Loucy (cell line): ENCODE results near the gene TUT4.

Experiments used
- EZH2phosphoT487 ChIP-seq: fragments of 200-600 bp; IDR thresholded peaks from 2 replicates; pipeline ENCODE4 v1.6.1; 2018; ENCODE audit warnings: antibody characterized with exemption, mild to moderate bottlenecking, moderate library complexity, borderline replicate concordance
- TF ChIP-seq, protein P1 (sequence below): fragments of 200-600 bp; sonication (generic); conservative IDR thresholded peaks from 2 replicates; pipeline ENCODE4 v1.5.1; 2014; ENCODE audit warnings: mild to moderate bottlenecking, antibody characterized with exemption, low read length

DNA sequence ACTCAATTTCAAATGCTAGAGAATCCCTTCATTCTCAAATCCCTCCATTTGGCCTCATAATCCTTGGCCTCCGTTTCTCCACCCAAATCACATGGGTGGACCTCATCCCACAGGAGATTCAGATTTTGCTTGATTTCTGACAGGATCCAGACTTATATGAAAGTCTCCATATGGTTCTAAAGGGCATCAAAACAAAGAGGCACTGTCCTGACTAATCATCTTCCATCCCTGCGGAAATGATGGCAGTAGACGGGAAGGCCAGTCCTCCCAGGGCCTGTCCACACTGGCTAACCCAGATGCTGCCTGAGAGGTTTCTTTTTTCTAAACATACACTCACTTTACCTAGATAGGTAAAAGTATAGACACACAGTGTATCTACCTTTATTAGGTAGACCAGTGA, 167.5 kb downstream of the TUT4 start:
- TF ChIP-seq, protein P1, sequence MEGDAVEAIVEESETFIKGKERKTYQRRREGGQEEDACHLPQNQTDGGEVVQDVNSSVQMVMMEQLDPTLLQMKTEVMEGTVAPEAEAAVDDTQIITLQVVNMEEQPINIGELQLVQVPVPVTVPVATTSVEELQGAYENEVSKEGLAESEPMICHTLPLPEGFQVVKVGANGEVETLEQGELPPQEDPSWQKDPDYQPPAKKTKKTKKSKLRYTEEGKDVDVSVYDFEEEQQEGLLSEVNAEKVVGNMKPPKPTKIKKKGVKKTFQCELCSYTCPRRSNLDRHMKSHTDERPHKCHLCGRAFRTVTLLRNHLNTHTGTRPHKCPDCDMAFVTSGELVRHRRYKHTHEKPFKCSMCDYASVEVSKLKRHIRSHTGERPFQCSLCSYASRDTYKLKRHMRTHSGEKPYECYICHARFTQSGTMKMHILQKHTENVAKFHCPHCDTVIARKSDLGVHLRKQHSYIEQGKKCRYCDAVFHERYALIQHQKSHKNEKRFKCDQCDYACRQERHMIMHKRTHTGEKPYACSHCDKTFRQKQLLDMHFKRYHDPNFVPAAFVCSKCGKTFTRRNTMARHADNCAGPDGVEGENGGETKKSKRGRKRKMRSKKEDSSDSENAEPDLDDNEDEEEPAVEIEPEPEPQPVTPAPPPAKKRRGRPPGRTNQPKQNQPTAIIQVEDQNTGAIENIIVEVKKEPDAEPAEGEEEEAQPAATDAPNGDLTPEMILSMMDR = no peak
- TF ChIP-seq EZH2phosphoT487 = no peak
